Ramos (cell line): Measurements from ENCODE around the gene DHX15.

Experiments
- in situ Hi-C: fragments of 300-500 bp; cut with MboI; formaldehyde crosslinking; loops from one replicate; pipeline ENCODE4 v1.14.3; 2022; ENCODE audit warnings: low sequenced_read_pairs; ENCODE audit not compliant: unreplicated experiment

DHX15 gene

DNA sequence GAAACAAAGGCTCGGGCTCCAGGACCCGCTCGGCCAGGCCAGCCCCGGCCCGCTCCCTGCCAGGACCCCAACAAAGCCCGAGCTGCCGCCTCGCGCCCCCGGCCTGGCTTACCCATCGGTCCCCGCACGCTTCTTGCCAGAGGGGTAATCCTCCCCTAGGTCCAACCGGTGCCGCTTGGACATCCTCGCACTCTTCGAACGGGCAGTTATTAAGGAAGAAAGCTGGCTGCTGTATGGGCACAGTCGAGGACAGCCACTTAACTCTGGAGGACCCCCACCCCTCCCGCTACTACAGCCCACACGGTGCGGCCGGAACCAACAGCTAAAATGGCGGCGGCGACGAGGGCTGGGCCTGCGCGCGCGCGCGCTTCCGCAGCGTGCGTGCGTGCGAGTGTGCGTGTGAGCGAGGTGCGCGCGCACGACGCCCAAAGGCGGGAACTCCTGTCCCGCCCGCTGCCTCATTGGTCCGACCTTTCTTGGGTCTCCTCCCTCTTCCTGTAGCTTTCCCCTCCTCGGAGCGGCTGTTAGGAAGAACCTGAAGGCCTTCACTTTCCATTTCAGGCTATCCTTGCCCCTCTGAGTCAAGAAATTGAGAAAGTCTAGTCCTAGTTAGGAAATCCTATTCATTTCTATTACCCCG is at the start of gene DHX15:
Gene DHX15, minus strand, starts transcription at position 344 of the 640 bp plus-strand sequence. Its CDS starts 161 bp downstream, at position 183.
- in situ Hi-C loops, result no loop called here

DNA sequence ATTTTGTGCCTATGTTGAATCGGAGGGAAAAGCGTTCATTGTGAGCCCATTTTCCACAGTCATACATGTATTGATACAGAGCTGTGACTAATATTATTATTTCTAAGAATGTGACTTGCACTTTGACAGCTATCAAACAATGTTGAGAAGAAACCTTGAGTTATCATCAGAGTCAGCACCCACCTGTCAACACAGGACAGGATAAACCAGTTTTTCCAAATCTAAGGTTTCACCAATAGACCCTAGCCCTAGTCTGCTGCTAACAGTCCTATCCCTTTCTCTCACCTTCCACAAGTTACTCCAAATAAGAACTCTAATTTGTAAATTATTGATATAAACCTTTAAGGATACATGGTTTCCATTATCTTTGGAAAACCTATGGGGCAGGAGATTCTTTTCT is 47.7 kb upstream of the DHX15 start:
- in situ Hi-C loops, result no loop called here

DNA sequence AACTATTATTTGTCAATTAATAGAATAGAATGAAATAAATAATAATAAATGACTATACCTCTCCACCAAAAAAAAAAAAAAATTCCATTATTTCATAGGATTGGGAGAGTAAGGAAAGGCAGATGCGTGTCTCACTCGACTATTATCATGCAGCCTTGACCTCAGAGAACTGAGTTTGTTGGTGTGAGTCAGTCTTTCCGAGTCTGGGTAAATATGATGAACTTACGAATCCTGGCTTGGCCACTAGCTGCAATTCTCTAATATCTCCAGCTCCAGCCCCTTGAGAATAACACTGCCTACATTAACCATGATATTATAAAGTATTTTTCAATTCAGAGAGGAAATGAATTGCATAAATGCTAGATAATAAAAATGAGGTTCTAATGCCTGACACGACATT is 46.6 kb upstream of the DHX15 start:
- in situ Hi-C loops, result no loop called here

DNA sequence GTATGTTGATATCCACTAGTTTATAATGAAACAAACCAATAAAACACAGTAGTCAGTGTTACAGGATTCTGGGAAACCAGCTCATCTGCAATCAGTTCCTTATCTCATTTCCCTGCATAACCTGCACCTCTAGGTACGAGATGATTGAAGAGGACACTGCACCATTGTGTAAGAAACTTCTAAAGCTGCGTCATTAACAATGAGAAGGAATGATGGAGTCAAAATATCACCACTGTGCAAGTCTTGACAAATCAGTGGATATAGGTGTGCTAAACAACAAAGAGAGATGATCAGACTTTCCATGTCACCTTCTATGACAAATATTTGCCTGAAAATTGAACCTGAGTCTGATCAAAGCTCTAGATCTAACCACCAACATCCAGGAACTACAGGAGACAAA is 40.7 kb upstream of the DHX15 start:
- in situ Hi-C loops, result no loop called here

DNA sequence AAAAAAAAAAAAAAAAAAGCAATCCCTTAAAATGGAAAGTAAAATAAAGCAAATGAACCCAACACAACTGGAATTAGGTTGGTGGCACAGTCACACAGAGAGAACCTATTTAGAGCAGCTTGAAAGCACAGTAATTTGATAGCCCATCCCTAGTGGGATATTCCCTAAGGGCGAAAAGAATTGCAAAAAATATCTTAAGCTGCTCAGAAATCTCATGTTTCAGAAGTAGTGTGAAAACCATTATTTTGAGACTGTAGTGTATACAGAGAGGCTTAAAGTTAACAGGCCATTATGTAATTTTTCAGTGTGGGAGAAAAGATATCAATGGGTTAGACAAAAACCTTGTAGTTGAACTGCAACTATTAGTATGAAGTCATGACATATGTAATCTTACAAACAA is 40.0 kb upstream of the DHX15 start:
- in situ Hi-C loops, result no loop called here

DNA sequence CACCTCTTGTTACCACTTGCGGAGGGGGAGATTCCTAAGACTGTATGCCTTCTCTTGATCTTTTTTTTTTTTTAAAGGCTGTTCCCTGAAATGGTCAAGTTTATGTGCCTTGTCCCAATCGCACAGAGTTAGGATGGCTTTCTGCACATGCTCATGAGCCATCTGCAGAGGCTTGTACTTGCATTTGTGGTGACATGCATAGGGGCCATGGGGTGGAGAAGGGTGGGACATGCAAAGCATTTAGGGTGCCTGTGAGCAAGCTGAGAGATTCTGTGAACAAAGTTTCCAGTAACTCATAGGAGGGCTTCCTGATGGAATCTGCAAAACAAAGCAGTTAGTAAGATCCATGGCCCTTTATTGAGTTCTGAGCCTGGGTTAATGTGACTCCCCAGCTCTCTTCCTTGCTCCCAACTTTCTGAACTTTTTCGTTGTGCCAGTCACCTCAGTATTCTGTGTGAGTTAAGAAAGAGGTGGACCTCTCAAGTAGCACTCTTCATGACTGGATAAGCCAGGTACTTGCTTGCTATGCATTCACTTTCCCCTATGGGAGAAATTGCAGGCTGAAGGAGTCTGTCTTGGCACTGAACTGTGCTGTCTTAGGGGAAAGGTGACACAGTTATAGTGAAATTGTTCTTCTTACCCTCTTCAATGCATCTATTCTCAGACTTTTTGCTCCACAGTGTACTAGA is 37.9 kb upstream of the DHX15 start:
- in situ Hi-C loops, result no loop called here

DNA sequence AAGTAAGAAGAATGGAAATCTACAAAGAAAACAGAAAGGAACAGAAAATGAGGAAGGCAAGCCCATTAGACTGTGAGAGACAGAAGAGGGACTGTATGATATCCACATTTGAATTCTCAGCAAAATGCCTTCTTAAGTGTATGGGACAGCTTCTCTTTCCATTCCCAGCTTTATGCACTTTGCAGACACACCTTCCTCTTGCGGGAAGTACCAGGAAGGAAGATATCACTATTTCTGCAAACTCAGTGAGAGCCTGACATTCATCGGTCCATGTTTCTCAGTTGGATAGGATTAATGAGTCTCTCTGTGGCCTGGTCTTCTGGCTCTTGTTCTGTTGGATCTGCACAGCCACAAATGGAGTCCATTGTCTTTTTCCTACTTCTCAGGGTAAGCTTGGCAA is 31.6 kb upstream of the DHX15 start:
- in situ Hi-C loops, result no loop called here

DNA sequence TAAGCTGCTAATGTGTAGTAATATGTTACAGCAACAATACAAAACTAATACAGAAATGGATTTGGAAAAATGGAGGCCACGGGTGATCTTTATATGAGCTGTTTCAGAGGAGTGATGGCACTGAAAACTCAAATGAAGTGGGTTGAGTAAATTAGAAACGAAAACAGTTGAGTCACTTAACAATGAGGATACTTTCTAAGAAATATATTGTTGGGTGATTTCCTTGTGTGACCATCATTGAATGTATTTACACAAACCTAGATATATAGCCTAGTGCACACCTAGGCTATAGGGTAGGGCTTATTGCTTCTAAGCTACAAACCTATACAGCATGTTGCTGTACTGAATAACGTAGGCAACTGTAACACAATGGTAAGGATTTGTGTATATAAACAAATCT is 30.5 kb upstream of the DHX15 start:
- in situ Hi-C loops, result no loop called here

DNA sequence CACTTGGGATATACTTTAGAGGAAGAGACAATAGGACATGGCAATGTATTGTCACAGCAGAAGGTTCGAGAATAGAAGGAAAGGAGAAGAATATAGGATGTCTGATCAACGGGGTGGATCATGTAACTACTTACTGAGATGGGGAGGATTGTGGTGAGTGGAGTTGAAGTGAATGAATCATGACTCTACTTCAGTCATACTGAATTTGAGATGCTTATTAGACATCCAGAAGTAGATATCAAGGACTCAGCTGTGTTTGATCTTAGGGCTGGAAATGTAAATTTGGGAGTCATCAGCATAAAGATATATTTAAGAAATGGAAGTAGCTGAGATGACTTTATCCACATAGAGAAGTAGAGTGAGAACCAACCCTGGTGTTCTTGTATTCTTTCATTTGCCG is 29.1 kb upstream of the DHX15 start:
- in situ Hi-C loops, result no loop called here

DNA sequence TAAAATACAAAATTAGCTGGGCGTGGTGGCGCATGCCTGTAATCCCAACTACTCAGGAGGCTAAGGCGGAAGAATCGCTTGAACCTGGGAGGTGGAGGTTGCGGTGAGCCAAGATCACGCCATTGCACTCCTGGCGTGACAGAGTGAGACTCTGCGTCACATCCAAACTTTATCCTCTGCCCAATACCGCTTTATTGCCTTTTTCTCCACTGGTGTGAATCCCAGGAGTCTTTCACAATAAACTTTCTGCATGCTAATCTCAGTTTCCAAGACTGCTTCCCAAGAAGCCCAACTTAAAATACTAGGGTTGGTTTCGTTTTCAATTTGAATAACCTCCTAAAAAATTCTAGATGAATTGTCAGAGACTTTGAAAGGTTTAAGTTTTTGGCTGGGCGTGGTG is 27.2 kb upstream of the DHX15 start:
- in situ Hi-C loops, result no loop called here

DNA sequence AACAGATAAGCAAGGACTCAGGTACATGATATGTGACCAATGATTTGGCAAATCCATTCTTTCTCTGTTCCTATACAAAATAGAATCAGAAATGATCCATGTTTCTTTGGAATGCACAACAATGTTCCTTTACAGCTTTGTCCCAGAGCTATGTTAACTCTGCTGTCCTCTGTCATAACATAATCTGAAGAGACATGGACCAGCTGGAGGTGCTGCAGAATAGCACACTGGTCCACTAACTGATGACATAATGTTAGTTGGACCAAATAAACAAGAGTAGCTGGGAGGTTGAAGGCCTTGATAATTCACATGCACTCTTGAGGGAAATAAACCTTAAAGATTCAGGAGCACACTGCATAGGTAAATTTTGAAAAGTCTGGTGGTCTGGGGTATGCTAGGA is 23.0 kb upstream of the DHX15 start:
- in situ Hi-C loops, result no loop called here

DNA sequence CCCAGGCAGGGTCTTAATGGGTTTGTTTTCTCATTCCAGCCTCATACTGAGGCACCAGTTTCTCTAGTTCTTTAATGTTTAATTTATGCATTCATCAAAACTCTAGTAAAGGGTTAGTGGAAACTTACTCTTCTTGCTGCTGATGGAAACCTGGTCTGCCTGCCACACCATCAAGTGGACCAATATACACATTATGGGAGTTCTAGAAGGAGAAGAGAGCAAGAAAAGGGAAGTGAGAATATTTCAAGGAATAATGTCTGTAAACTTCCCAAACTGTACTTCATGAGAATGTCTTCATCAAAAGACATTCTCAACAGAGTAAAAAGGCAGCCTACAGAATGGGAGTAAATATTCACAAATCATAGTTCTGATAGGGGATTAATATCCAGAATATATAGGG is 20.9 kb upstream of the DHX15 start:
- in situ Hi-C loops, result no loop called here

DNA sequence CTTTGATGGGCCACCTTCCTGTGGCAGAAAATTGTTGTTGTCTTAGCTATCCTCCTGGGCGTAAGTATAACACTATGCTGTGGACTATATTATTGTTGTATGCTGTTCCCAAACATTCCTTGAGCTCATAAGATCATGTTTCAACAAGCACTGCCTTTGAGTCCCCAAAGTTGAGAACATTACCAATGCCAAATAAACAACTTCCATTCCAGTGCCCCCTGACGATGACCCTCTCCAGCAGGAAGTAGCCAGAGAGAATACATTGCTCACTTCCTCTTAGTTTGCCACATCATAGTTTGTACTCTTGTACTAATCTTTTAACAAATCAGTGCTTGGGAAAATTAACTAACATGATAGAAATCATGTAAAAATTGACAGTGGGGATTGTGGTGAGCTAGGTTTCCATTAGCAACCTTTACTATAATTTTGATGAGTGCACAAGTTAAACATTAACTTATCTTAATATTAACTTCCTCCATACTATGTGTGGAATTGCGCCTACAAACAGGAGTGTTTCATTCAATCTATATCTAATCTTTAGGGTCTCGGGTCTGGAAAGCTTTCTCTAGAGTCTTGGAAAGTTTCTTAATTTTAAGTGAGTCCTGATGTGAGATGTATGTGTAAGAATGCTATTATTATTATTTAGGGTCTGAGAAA is 20.3 kb upstream of the DHX15 start:
- in situ Hi-C loops, result no loop called here

DNA sequence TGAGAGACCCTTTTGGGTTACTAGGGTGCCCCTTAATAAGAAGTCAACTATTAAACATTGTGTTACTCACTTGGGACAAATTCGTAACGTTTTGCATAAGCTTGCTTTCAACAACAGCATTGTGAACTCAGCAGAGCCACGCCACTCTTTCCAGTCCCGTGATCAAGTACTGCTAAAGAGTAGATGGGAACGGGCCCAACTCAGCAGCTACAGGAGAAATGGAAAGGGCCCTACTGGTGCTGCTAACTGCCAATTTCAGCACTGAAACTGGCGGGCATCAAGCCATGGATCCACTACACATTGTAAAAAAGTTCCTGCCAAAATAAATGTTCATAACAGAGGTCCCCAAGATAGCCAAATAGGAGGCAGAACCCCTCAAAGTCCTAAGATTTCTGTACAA is 19.0 kb upstream of the DHX15 start:
- in situ Hi-C loops, result no loop called here

DNA sequence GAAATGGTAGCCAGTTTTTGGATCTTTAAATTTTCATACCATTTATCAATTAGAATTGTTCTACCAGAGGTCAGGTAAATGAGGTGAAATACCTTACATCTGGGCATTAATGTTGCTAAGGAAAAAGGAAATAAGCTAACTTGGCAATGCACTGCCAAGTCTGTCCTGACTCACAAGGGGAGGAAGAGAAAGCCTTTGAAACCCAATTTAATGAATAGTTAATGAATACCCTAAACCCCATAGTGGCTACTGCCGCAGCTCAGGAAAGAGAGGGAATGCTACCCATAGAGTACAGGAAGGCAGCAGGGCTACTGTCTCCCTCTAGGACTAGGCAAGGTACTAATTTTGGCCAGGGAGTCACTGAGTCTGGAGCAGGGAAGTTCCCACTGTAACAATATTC is 16.8 kb upstream of the DHX15 start:
- in situ Hi-C loops, result no loop called here

DNA sequence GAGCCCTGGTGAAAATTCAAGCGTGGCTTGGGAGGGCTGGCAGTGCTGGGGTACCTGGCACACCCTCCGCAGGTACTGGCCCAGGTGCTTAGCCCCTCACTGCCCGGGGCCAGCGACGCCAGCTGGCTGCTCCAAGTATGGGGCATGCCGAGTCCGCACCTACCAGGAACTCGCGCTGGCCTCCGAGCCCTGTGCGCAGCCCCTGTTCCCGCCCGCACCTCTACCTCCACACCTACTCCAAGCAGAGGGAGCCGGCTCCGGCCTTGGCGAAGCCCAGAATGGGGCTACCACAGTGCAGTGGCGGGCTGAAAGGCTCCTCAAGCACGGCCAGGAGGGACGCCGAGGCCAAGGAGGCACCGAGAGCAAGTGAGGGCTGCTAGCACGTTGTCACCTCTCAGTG is 14.9 kb upstream of the DHX15 start:
- in situ Hi-C loops, result no loop called here

DNA sequence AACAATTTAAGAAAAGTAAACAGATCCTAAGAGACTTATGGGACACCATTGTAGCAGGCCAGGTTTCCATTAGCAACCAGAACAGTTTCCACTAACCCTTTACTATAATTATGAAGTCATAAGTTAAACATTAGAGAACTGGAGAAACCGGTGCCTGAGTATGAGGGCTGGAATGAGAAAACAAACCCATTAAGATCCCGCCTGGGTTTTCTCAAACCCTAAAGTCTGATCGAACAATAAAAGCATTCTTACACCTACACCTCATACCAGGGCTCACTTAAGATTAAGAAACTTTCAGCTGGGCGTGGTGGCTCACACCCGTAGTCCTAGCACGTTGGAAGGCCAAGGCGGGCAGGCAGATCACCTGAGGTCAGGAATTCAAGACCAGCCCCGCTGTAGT is 13.7 kb upstream of the DHX15 start:
- in situ Hi-C loops, result no loop called here

DNA sequence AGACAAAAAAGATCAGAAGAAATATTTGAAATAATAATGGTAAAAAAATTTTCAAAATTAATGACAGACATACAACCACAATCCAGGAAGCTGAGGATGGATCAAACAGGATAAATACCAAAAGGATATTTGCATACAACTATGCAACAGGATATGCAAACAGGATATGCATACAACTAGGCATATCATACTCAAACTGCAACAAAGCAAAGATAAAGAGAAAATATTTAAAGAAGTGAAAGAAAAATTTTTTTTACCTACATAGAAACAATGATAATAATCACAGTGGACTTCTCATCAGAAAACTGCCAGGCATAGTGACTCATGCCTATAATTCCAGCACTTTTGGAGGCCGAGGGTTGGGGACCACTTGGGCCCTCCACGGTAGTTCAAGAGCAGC is 11.3 kb upstream of the DHX15 start:
- in situ Hi-C loops, result no loop called here

DNA sequence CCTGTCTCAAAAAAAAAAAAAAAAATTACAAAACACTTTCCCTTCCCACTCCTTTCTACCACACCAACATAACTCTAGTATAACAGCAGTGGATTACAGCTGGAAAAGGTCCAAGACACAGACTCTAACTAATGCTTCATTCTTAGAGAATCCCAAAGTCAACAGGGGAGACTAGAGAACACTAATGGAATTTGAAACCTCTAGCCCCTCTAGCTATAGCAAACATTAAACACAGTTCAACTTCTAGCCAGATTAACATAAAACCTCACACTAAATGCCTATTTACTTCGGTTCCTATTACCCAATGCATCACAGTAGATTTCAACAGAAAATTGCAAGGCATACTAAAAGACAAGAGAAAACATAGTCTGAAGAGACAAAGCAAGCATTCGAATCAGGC is 10.5 kb upstream of the DHX15 start:
- in situ Hi-C loops, result no loop called here

DNA sequence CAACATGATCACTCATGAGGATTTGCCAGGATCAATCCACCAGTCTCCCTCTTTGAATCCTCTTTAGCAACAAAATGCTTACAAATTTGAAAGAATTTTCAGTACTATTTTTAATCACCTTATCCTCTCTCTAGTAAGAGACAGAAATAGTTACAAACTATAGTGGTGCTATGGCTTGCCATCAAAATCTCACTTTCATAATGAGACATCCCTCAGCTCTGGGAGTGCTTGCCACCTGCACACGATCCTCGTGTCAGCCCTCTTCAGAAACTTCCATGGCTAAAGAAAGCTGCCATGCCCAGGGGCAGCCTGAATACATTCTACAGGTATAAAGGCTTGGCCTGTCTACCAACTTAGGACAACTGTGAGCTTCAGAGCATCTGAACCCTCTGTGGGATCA is 5.1 kb upstream of the DHX15 start:
- in situ Hi-C loops, result no loop called here

DNA sequence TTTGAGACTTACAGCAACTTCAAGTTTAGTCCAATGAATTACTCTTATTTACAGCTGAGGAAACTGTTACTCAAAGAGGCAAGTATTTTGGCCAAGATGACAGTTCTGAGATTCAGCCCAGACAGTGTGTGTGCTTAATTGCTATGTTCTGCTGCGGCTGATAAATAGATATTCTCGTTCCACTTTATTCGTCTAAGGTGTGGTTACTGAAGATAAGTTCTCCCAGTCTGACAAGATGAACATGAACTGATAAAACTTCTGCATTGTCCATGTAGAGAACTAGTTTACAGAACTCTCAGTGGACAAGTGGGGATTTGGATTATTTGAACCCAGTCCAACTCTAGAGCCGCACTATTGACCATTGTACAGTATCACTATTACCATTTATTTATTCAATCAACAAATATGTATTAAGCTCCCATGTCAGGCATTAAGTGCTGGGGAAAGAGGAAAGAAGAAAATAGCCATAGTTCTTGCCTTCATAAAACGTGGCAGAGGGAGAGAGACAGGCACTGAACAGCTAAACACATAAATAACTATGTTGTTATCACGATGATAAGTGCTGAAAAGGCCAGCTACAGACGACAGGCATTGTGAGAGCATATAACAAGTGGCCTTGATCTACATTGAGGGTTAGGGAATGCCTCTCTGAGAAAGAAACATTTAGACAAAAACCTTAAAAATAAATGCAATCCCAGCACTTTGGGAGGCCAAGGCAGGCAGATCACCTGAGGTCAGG is 4.0 kb upstream of the DHX15 start:
- in situ Hi-C loops, result no loop called here
